ENCODE results near the gene PREX1. TPM values are rescaled to one million over a fixed set of nuclear protein-coding genes. Genes with fewer than 3 reads are reported as not detected.
"Not testable (repeated sequence)": the region's sequence is repeated elsewhere in the genome, so short reads cannot be mapped to it uniquely, and the experiment has no call there.

The PREX1 gene
- total RNA-seq, 2 experiments from 2014 or later, result 130 to 156 TPM

DNA sequence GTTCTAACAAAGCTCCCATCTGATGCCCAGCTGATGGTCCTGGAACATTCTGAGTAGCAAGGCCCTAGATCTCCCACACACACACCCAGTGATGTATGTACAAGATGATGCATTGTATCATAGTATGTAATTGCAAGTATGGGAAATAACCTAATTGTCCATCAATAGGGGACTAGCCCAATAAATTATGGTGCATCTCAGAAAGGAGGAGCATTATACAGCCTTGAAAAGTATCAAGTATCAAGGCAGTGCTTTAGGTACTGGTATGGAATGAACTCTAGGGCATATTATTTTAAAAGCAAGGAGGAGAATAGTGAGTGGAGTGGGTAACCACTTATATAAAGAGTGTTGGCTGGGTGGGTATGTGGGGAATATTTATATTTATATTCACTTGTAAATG, 24.8 kb upstream of the PREX1 start:
- DNase-seq (no peak), ATAC-seq (no peak)
- H3K4me3 Mint-ChIP-seq, result no peak overlapping the region
- H3K9me3 Mint-ChIP-seq (ENCODE audit: low read depth), result no peaks in the 10 kb centered on the region
- H3K4me1 Mint-ChIP-seq, result peaks cover 11% of the 10 kb centered on the region
- no peaks in the 10 kb centered on the region for H3K36me3 Mint-ChIP-seq
- H3K27ac Mint-ChIP-seq, result no peak overlapping the region
- H3K27me3 Mint-ChIP-seq, result peaks cover 2% of the 10 kb centered on the region
- CTCF ChIA-PET, result no interaction called here

DNA sequence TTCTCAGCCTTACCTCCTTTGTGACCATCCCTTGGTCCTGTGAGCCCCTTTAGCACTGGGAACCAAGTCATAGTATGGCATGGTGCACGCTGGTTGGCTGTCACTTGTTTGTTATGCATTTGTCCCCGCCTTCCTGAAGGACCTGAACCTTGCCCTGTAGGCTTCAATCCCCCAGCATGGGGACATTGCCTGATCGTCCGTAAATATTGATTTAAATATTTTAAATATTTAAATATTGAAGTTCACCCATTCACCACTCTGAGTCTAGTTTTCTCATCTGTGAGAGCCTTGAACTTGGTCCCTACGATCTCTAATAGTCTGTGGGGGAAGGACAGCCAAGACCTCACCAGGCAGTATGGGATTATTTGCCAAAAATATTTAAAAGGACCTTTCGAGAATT, 23.8 kb upstream of the PREX1 start:
- Mint-ChIP-seq H3K27me3 (peaks cover 2% of the 10 kb centered on the region), H3K9me3 (ENCODE audit: low read depth) (no peaks in the 10 kb centered on the region), H3K4me1 (peaks cover 17% of the 10 kb centered on the region), H3K36me3 (no peaks in the 10 kb centered on the region), H3K27ac (no peak overlapping the region), H3K4me3 (no peak overlapping the region)
- DNase-seq (no peak), ATAC-seq (no peak)
- CTCF ChIA-PET, result no interaction called here

DNA sequence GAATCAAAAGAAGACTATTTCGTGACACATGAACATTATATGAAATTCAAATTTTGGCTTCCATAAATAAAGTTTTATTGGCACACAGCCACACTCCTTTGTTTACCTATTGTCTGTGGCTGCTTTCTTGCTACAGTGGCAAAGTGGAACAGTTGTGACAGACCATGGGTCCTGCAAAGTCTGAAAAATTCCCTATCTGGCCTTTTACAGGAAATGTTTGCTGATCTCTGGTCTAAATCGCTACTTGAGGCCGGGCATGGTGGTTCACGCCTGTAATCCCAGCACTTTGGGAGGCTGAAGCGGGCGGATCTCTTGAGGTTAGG, 23.1 kb upstream of the PREX1 start:
- Mint-ChIP-seq H3K9me3 (ENCODE audit: low read depth) (no peaks in the 10 kb centered on the region), H3K27me3 (peaks cover 2% of the 10 kb centered on the region), H3K36me3 (no peaks in the 10 kb centered on the region), H3K4me3 (no peak overlapping the region), H3K4me1 (peaks cover 17% of the 10 kb centered on the region), H3K27ac (no peak overlapping the region)
- CTCF ChIA-PET, result interaction anchor here (1.2 kb wide), 1 partner anchor 54 kb away, joined by 3 read pairs; no protein-coding TSS in a partner anchor
- ATAC-seq (no peak), DNase-seq (no peak)

DNA sequence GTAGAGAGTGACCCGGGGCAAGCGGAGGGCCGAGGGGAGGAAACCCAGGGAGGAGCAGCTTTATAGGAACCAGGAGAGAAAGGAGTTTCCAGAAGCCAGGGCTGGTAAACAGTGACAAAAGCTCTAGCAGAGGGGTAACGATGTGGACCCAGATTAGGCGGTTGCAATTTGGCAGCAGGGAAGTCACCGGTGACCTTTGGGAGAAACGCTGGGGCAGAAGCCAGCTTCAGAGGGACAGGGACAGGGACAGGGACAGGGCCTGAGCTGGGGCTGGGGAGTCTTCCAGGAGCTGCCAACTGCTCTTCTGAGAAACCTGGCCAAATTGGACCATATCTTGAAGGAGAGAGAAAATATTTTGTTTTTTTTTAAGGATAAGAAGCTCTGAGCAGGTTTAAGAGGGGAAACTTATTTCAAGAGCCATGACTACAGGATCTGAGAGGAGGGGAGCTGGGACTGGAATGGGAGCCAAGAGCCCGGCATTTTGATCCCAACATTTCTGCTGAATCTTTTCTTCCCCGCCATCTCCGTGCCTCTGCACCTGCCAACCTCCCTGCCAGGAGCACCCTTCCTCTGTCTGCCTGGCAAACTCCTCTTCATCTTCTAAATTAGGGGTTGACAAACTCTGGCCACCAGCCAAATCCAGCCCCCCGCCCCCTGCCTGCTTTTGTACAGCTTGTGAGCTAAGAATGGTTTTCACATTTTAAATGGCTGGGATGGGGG, 22.6 kb upstream of the PREX1 start:
- Mint-ChIP-seq H3K4me3 (no peak overlapping the region), H3K4me1 (peaks cover 17% of the 10 kb centered on the region), H3K36me3 (no peaks in the 10 kb centered on the region), H3K27me3 (peaks cover 2% of the 10 kb centered on the region), H3K9me3 (ENCODE audit: low read depth) (no peaks in the 10 kb centered on the region), H3K27ac (no peak overlapping the region)
- ATAC-seq, result no peak
- CTCF ChIA-PET, result interaction anchor here (1.2 kb wide), 1 partner anchor 54 kb away, joined by 3 read pairs; no protein-coding TSS in a partner anchor
- no peak for DNase-seq

DNA sequence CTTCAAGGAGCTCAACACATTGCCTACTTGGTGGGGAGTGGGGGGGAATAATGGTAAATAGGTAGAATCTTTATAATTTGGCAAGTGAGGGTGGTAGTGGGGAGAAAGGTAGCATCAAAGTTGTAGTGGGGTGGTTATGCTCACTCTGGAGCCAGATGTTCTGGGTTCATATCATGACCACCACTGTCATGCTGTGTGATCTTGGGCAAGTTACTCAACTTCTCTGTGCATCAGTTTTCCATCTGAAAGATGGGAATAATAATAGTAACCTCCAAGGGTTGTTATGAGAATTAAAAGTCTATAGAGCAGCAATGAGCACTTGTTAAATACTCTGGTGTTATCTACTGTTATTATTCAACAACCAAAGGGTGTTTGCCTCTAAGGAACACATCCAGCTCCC, 22.0 kb upstream of the PREX1 start:
- CTCF ChIA-PET, result no interaction called here
- ATAC-seq (no peak), DNase-seq (no peak)
- H3K27ac Mint-ChIP-seq, result no peak overlapping the region
- H3K9me3 Mint-ChIP-seq (ENCODE audit: low read depth), result no peaks in the 10 kb centered on the region
- H3K27me3 Mint-ChIP-seq, result peaks cover 2% of the 10 kb centered on the region
- H3K4me1 Mint-ChIP-seq, result peaks cover 13% of the 10 kb centered on the region
- no peak overlapping the region for H3K4me3 Mint-ChIP-seq
- no peaks in the 10 kb centered on the region for H3K36me3 Mint-ChIP-seq

DNA sequence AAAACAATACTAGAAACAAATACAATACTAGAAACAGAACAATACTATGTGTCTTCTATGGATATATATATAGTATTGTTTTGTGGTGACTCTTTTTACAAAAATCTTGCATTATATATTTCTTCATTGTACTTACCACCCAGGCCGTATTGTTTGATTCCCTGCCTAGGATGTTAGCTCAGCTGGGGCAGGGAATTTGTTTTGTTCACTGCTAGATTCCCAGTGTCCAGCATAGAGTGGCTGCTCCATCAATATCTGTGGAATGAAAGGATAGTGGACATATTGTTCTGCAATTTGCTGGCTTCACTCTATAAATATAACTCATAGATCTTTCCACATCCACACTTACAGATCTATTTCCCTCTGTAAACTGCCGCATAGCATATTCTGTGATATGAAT, 21.5 kb upstream of the PREX1 start:
- no peak for DNase-seq
- H3K9me3 Mint-ChIP-seq (ENCODE audit: low read depth), result no peaks in the 10 kb centered on the region
- no peak overlapping the region for H3K27ac Mint-ChIP-seq
- no peaks in the 10 kb centered on the region for H3K36me3 Mint-ChIP-seq
- no peak for ATAC-seq
- H3K27me3 Mint-ChIP-seq, result peaks cover 2% of the 10 kb centered on the region
- H3K4me3 Mint-ChIP-seq, result no peak overlapping the region
- H3K4me1 Mint-ChIP-seq, result peaks cover 9% of the 10 kb centered on the region
- CTCF ChIA-PET, result interaction anchor here (0.7 kb wide), 1 partner anchor 1347 kb away, joined by 3 read pairs; no protein-coding TSS in a partner anchor

DNA sequence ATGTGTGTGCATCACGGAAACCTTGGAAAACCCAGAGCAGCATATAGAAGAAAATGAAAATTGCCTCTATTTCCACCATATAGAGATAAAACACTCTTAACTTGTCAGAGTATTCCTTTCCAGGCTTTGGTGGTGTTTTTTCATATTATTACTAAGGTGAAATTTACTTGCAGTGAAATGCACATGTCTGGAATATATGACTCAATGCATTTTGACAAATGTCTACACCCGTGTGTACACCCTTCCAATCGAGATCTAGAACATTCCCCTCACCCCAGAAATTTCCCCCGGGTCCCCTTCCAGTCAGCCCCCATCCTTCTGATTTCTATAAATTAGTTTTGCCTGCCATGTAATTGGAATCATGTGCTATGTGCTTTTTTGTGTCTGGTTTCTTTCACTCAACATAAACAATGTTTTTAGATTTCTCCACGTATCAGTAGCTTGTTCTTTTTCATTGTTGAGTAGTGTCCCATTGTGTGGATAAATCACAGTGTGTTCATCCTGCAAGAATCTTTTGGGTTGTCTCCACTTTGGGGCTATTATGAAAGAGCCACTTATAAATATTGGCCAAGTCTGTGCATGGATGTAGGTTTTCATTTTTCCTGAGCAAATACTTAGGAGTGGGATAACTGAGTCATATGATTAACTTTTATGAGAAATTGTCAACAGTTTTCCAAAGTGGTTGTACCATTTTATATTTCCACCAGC, 19.9 kb upstream of the PREX1 start:
- ATAC-seq (no peak), DNase-seq (no peak)
- peaks cover 9% of the 10 kb centered on the region for H3K4me1 Mint-ChIP-seq
- H3K27ac Mint-ChIP-seq, result no peak overlapping the region
- H3K9me3 Mint-ChIP-seq (ENCODE audit: low read depth), result no peaks in the 10 kb centered on the region
- peaks cover 2% of the 10 kb centered on the region for H3K27me3 Mint-ChIP-seq
- CTCF ChIA-PET, result interaction anchor here (0.7 to 1.2 kb wide), 2 partner anchors 9 to 35 kb away, joined by 3 to 5 read pairs; no protein-coding TSS in a partner anchor
- no peak overlapping the region for H3K4me3 Mint-ChIP-seq
- no peaks in the 10 kb centered on the region for H3K36me3 Mint-ChIP-seq

DNA sequence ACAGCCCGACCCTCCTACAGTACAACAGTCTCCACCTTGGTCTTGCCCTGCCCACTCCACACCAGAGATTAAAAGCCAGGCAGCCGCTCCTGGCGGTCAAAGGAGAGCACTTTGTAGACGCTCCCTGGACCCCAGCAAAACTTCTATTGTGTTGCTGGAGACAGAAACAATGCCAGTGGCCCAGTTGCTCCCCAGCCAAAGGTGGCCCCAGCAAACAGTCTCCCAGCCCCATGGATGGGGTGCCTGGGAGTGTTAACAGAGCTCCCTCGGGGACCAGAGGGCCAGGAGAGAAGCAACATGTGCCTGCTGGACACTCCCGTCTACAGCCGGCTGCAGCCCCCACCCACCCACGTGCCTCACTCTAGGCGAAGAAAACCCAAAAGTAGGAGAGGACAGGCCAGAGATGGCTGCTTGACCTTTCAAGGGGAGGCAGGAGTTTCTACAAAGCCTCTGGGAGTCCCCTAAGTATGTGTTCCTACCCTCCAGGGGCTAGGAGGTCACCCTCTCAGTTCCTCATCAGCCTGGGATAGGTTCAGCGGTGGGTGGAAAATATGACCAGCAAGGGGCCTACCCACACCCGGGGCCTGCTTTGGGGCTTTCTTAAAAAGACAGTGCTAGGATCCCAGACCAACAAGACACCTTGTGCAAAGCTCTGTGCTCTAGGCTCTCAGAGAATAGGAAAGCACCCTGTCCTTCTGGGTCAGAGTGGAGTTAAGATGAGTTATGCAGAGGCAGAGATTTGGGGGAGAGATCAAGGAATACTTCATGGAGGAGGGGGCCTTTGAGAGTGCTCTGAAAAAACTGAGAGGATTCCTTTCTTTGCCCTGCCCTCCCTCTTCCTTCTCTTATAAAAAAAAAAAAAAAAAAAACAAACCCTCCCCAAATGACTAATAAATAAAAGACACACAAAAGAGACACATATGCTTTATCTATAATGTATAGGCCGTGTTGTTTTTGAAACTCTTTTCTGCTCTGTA, 19.0 kb upstream of the PREX1 start:
- DNase-seq (peak; percentile 60), ATAC-seq (peak; percentile 60)
- CTCF ChIA-PET, result no interaction called here
- Mint-ChIP-seq H3K27ac (no peak overlapping the region), H3K4me3 (no peak overlapping the region), H3K9me3 (ENCODE audit: low read depth) (no peaks in the 10 kb centered on the region), H3K4me1 (peaks cover 9% of the 10 kb centered on the region), H3K36me3 (no peaks in the 10 kb centered on the region), H3K27me3 (peaks cover 2% of the 10 kb centered on the region)

DNA sequence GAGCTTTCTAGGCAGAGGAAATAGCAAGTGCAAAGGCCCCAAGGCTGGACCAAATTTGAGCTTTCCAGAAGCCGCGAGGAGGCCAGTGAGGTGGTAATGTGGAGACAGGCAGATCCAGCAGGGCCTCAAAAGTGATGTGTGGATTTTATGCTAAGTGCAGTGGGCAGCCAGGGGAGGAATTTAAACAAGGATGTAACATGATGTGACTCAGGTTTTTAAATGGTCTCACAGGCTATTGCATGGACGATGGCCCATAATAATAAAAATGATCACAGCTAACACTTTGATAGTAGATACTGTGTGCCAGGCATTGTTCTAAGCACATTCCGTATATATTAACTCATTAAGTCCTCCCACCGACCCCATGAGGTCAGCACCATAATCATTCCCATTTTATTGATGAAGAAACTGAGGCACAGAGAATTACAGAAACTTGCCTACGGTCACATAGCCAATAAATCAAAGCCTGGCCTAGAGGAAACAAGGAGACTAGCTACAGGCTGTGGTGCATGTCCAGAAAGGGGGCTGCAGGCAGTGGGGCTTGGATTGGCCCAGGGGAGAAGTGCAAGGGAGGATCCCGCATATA, 18.0 kb upstream of the PREX1 start:
- Mint-ChIP-seq H3K27me3 (peaks cover 2% of the 10 kb centered on the region), H3K4me1 (peaks cover 9% of the 10 kb centered on the region), H3K9me3 (ENCODE audit: low read depth) (no peaks in the 10 kb centered on the region), H3K4me3 (no peak overlapping the region), H3K27ac (no peak overlapping the region), H3K36me3 (no peaks in the 10 kb centered on the region)
- DNase-seq, result no peak
- CTCF ChIA-PET, result interaction anchor here (0.8 to 0.9 kb wide), 2 partner anchors 49 to 199 kb away, joined by 3 read pairs; no protein-coding TSS in a partner anchor
- ATAC-seq, result no peak

DNA sequence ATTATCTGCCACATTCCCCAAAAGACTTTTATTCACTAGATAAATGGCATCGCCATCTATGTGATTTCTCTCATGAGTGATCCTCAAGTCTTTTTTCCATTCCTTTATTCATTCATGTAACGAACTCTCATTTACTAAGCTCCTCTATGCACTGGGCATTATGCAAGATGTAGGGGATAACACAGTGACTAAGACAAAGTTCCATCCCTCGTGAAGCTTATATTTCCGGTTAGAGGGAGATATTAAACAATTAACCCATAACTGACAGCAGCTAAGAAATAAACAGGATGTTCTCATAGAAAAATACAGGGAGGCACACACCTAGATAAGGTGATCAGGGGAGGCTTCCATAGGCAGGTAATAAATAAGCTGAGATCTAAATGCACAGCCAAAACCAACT, 17.2 kb upstream of the PREX1 start:
- no peaks in the 10 kb centered on the region for H3K36me3 Mint-ChIP-seq
- DNase-seq (no peak), ATAC-seq (no peak)
- H3K9me3 Mint-ChIP-seq (ENCODE audit: low read depth), result no peaks in the 10 kb centered on the region
- H3K4me1 Mint-ChIP-seq, result peaks cover 9% of the 10 kb centered on the region
- H3K4me3 Mint-ChIP-seq, result no peak overlapping the region
- H3K27me3 Mint-ChIP-seq, result peaks cover 2% of the 10 kb centered on the region
- no peak overlapping the region for H3K27ac Mint-ChIP-seq
- CTCF ChIA-PET, result interaction anchor here (0.8 kb wide), 1 partner anchor 49 kb away, joined by 3 read pairs; no protein-coding TSS in a partner anchor

DNA sequence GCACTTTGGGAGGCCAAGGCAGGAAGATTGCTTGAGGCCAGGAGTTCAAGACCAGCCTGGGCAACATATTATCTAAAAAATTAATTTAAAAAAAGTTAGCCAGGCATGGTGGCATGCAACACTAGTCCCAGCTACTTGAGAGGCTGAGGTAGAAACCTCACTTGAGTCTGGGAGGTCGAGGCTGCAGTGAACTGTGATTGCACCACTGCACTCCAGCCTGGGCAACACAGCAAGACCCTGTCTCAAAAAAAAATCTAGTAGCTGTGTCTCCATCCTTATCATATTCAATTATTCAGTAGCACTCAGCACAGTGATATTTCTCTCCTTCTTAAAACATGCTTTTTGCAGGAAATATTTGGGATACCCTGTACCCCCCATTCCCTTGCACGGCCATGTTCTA, 16.1 kb upstream of the PREX1 start:
- H3K27me3 Mint-ChIP-seq, ATAC-seq: not testable (repeated sequence)

DNA sequence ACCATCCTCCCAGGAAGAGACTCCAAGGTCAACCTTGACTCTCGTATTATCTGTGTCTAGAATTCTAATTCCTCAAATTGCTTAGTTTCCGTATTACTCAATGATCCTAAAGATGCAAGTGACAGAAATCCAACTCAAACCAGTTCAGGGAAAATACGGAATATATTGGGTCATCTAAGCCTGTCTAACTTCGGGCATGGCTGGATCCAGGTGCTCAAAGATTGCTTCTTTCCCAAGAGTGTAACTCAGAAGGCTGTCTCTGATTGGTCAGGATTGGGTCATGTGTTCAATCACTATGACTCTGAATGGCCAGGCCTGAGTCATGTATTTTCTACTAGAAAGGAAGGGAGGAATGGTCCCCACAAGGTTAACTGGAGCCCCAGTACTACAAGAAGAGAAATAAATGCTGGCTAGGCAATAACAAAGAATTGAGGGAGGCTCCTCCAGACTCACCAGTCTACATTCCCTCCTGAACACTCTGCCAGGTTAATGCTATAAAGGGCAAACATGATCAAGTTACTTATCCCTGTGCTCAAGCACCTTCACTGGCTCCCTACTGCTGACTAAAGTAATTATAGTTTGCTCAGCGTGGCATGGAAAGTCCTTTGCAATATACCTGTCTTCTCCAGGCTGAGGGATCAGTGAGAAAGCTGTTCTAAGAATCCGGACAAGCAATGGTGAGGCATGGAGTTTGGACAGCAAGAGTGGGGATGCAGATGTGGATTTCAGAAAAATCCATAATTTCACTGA, 15.4 kb upstream of the PREX1 start:
- Mint-ChIP-seq H3K27me3 (no peaks in the 10 kb centered on the region), H3K27ac (no peak overlapping the region), H3K4me3 (no peak overlapping the region), H3K36me3 (no peaks in the 10 kb centered on the region), H3K4me1 (peaks cover 9% of the 10 kb centered on the region), H3K9me3 (ENCODE audit: low read depth) (no peaks in the 10 kb centered on the region)
- ATAC-seq, result no peak
- no peak for DNase-seq
- CTCF ChIA-PET, result no interaction called here

More for the DNA sequence above, 16.1 kb upstream of the PREX1 start:
- H3K4me3 Mint-ChIP-seq; DNase-seq; H3K4me1 Mint-ChIP-seq; CTCF ChIA-PET; H3K9me3 Mint-ChIP-seq (ENCODE audit: low read depth); H3K36me3 Mint-ChIP-seq; H3K27ac Mint-ChIP-seq: not testable (repeated sequence)

All from activated CD8-positive, alpha-beta memory T cell treated with anti-CD3 and anti-CD28 coated beads, Interleukin-2, amount 10 ng/mL, durations not matched to agents 7 days and 5 days (primary cell).